Stimulated activated CD8-positive, alpha-beta memory T cell treated with anti-CD3 and anti-CD28 coated beads, Interleukin-7, amount 100 ng/mL, for 1 hour (primary cell): ENCODE results near the gene NRBF2.
"Not testable (repeated sequence)": the region's sequence is repeated elsewhere in the genome, so short reads cannot be mapped to it uniquely, and the experiment has no call there.

ENCODE experiments used
- DNase-seq, 2 donors: peaks; one replicate each; pipeline ENCODE4 v3.0.0-alpha.2; 2020; ENCODE audit warnings: low read depth in 2 of 2

Gene NRBF2

DNA sequence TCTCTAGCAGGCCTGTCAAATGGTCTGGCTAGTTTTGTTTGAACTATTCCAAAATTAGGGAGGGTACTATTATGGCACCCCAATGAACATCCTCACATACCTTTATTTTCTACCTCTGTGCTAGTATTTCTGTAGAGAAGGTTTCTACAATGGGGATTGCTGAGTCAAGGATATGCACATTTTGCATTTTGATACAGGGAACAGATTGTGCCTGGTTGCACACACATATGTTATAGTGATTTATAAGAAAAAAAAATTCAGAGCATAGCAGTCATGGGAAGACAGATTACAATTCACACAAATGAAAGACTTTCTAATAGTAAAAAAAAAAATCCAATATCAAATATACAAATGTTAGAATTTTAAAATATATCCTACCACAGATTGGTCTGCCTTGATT is 14.1 kb upstream of the NRBF2 start:
- DNase-seq, result no peak

DNA sequence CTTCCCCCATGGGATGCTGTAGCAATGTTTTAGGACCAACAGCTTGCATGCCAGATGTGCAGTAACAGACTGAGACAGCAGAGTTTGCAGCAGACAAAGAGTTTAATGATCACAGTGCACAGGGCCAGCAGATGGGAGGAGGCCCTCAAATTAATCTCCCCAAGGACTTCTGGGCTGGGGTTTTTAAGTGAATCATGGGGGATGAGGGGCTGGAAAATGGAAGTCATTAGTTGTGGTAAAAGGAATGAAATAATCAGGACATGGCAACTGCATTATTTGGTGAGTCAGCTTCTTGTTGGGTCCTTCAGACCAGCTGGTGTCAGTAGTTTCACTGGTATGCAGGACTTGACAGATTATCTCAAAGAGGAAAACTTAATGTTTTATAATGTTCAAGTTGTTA is 12.6 kb upstream of the NRBF2 start:
- no peak for DNase-seq

DNA sequence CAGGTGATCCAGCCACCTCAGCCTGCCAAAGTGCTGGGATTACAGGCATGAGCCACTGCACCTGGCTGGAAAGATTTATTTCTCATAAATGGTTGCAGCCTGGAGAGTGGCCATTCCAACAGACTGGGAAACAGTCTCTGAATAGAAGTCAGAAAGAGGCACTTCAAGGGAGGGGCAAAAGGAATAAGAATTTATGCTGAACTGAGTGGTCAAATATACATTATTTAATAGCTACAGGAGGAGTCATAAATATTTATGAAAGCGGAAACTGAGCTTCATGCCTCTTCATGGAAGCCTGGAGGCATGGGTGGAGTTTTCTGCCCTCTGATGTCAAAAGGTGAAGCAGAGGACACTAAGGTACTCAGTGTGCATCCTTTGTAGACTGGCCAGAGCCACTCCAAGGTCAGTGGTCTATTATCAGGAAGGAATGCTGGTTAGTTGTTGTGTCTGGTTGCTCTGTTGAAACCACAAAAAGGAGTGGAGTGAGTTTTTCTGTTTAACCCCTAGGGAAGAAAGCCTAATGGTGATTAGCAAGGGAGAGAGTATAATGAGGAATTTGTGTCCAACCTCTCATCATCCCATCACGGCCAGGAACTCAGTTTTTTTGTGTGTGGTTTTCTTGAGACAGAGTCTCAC is 9.3 kb upstream of the NRBF2 start:
- DNase-seq, result no peak

DNA sequence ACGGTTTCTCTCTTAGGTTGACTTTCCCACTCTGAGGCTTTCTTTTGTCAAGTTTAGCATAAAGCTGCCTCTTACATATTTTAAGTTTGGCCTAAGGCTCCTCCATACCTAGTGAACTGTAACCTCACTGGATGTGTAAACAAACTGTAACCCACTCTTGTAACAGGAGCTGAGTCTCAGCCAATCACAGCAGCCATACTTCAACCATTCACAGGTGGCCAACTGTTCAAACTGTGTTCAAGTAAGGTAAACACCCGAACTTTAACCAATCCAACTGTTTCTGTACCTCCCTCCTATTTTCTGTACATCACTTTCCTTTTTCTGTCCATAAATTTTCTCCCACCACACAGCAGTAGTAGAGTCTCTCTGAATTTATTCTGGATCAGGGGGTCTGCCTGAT is 7.7 kb upstream of the NRBF2 start:
- DNase-seq, result no peak

DNA sequence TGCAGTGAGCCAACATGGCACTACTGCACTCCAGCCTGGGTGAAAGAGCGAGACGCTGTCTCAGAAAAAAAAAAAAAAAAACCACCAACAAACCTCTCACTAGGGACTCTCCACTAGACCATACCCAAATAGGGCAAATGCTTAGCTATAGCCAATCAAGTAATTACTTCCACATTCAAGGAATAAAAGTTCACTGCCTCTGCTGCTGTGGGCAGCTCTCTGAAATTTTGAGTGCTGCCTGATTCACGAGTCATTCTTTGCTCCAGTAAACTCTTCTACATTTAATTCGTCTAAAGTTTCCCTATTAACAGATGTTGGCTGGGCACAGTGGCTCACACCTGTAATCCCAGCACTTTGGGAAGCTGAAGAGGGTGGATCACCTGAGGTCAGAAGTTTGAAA is 4.7 kb upstream of the NRBF2 start:
- DNase-seq, result no peak

DNA sequence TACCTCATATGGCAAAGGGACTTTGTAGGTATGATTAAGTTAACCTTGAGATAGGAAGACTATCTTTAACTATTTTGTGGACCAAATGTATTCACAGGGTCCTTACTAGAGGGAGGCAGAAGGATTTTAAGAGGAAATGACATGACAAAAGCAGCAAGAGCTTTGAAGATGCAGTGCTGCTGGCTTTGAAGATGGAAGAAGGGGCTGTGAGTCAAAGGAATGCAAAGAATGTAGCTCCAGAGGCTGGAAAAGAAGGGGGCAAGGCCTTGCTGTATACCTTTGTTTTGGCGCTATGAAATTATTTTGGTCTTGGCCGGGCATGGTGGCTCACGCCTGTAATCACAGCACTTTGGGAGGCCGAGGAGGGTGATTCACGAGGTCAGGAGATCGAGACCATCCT is 3.2 kb upstream of the NRBF2 start:
- no peak for DNase-seq

DNA sequence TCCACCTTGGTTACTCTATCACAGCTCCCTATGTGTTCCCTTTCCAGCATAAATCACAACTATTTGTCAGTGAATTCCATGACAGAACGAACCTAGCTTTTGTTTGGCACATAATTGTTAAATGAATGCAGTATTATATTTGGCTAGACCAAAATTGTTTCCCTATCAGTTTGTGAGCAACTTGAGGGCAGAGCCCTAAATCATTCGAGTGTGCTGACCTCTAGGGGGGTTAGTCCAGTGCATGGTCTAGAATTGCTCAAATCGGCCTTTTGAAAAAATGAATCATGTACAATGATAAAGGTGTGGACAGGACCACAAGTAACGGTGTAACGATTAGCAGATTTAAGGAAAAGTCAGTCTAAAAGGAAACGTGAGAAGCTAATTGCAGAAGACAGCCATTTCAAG is 475 bp upstream of the NRBF2 start:
- DNase-seq, result no peak

DNA sequence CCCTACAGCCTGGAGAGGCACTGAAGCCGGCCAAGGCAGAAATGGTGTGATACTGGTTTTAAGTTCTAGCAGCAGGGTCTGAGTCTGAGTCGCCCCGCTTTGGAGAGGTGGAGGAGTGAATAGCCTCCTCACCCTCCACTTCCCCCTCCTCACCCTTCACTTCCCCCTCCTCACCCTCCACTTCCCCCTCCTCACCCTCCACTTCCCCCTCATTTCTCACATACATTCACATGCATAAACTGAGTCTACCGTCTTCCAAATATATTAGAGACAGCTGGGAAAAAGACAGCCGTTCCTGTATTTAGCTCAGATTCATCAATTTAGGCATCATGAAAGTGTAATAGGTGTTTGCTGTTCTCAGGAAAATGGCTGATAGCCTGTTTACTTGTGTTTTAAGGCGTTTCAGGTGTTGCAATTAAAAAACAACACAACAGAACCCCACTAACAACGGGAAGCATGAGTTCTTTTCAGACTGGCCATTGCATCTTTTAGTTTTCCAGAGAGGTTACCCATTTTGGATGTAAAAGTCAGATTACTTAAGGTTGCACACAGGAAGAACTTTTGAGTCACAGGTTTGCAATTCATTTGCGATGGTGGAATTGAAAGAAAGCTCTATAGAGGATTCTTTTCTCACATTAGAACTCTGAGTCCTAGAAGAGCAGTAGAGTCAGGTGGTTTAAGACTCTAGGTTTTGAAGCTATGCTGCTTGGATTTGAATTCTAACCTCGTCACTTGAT is 861 bp downstream of the NRBF2 start:
- no peak for DNase-seq

DNA sequence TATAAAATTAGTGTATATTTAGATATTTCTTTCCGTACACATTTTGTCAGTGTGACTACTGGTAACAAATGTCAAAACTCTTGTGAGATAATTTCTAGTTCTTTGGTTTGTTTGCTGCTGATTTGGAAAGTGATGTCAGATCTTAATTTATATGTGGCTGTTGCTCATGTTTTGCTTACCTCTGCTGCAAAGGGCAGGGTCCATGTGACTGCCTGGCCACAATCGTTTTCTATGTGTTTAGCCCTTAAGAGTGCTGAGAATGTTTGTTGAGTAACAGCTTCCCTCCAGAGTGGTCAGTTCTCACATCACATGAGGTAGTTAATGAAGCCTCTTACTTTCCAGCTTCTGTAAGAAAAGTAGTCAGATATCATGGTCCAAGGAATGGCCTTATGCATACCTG is 4.2 kb downstream of the NRBF2 start:
- DNase-seq, result no peak

DNA sequence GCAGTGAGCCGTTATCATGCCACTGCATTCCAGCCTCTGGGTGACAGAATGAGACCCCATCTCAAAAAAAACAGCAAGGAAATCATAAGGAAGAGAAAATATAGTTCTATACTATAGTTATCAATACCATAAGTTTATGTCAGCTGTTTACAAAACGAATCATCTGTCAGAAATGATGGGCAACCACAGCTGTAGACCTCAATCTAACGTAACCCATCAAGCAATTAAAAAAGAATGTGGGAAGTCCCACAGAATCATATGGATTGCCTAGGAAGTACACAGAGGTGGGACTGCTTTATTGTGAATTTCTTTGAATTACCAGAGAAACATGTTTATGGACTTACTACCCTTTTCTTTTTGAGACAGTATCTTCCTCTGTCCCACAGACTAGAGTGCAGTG is 6.9 kb downstream of the NRBF2 start:
- no peak for DNase-seq

DNA sequence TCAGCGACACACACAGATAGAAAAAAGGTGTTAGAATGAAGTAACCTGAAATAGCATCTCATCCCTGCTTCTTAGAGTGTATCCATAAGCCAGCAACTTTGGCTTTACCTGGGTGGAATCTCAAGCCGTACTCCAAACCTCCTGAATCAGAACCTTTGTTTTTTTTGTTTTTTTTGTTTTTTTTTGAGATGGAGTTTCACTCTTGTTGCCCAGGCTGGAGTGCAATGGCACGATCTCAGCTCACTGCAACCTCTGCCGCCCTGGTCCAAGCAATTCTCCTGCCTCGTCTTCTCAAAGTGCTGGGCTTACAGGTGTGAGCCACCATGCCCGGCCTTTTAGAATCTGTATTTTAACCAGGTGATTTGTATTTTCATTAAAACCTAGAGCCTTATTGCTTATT is 9.0 kb downstream of the NRBF2 start:
- DNase-seq, result no peak

DNA sequence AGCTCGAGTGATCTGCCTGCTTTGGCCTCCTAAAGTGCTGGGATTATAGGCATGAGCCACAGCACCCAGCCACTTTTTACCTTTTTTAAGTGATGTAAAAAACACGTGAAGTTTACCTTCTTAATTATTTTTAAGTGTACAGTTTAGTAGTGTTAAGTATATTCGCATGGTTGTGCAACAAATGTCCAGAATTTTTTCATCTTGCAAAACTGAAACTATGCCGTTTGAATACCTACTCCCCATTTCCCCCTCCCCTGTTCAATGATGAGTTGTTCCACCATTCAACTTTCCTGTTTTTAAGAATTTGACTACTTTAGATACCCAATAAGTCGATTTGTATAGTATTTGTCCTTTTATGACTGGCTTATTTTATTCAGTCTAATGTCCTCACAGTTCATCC is 10.9 kb downstream of the NRBF2 start:
- no peak for DNase-seq

DNA sequence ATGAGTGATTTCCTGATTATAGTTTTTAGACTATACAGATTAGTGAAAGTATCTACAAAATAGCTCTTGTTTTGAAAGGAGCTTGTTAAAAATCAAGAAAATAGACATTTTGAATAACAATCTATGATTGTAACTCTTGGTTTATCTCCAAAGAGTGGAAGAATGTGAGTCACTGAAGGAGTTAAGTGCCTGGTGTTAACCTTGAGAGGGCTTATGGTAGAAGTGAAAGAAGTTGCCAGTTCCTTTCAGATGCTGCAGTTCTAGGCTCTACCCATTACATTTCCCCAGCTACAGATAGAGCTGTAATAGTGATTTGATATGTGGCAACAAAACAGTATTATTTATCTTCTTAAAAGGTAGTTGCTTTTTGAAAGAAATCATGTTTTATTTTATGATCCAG is 12.7 kb downstream of the NRBF2 start:
- no peak for DNase-seq

DNA sequence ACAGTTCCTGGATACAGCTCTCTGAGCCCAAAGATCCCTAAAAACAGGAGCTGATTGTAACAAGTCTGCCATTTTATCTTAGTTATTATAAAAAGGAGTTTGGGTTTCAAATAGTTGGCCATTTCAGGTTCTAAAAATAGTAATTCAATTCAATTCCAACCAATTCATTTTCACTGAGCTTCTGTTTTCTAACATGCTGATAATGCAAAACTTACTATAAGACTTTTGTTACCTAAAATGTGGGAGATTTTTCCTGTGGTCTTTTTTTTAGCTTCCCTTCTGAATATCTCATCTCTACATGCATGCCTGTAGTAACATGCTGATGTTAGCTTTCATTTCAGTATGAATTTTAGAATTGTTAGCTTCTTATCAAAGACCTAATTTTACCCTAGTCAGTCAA is 13.4 kb downstream of the NRBF2 start:
- DNase-seq, result no peak

DNA sequence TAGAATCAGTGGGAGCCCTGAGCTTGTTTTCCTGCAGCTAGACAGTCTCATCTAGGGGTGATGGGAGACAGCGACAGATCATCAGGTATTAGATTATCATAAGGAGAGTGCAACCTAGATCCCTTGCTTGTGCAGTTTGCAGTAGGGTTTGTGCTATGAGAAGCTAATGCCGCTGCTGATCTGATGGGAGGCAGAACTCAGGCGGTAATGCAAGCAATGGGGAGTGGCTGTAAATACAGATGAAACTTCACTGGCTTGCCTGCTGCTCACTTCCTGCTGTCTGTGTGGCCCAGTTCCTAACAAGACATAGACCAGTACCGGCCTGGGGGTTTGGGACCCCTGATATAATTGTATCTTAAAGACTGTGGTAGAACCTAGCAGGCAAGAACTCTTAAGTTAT is 17.6 kb downstream of the NRBF2 start:
- no peak for DNase-seq

DNA sequence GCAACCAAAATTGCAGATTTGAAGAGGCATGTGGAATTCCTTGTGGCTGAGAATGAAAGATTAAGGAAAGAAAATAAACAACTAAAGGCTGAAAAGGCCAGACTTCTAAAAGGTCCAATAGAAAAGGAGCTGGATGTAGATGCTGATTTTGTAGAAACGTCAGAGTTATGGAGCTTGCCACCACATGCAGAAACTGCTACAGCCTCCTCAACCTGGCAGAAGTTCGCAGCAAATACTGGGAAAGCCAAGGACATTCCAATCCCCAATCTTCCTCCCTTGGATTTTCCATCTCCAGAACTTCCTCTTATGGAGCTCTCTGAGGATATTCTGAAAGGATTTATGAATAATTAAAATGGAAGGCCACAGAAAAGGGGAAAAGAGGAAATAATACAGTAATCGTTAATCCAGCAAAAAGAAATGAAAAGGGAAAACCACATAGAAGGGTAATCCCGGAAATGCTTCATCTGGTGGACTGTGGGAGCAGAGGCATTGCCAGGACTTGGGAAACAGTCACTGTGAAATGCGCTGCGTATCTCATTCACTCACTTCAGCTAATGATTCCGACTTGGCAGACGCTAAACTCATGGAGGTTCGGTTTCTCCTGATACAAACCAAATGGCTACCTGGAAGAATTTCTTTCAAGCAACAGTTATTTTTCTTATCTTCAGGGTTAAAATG is 20.9 kb downstream of the NRBF2 start:
- DNase-seq, result not testable (repeated sequence)

DNA sequence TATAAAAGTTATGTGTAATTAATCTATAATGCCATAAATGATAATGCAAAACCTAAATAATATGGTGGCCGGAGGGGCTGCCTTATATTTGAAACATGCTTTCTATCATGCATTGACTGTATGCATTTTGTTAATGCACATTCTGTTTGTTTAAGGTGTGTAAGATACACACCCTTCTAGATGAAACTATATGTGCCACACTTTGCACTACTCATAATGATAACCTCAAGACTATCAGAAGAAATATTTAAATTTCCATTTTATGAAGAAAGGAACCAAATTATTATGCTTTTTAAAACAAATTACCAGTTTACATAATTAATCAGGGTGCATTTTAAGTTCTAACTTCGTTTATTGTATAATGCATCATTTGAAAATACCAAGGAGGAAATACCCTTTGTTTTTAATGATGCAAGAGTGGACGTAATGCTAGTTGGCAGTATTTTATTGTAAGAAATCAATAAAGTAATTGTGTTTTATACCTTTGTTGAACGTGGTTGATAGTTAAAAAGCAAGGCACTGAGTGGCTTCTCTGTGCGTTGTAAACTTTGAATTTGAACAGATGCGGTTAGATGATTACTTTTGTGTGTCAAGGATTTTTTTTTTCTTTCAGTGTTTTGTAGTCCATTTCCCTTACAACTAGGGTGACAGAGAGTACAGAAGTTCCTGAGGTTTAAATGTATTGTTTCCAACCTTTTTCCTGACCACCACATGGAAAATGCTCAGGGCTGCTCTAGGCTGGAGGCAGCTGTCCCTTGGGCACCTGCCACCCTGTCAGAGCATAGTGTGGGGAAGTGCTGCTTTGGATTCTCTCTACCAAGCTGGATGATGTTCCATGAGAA is 21.6 kb downstream of the NRBF2 start:
- no peak for DNase-seq

DNA sequence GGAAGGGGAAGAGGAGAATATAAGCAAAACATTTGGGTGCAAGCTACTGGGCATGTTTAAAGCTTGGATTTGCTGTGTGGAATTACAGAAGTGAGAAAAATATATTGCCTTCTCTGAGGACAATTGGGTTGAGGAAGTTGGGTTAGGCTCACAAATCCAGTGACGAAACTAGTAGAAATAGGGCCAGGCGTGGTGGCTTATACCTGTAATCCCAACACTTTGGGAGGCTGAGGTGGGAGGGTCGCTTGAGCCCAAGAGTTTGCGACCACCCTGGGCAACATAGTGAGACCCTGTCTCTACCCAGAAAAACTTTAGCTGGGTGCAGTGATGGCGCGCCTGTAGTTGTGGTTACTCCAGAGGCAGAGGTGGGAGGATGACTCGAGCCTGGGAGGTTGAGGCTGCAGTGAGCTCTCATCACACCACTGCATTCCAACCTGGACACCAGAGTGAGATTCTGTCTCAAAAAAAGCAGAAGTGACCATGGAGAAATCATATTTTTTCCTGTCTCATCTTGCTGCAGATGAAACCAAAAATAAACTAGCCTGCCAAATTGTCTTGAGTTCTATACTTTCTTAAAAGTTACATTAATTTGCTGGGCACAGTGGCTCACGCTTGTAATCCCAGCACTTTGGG is 22.4 kb downstream of the NRBF2 start:
- no peak for DNase-seq

DNA sequence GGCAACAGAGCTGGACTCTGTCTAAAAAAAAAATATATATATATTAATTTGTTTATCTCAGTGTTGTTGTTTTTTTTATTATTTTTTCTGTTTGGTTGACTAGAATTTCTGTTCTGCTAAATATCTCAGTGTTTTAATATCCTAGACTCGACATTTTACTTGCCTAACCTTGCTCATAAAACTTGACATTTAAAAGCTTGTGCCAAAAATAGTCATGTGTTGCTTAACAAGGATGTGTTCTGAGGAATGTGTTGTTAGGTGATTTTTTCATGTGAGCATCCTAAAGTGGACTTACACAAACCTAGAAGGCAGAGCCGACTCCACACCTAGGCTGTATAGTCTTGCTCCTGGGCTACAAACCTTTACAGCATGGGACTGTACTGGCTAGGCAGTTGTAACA is 23.1 kb downstream of the NRBF2 start:
- DNase-seq, result no peak

DNA sequence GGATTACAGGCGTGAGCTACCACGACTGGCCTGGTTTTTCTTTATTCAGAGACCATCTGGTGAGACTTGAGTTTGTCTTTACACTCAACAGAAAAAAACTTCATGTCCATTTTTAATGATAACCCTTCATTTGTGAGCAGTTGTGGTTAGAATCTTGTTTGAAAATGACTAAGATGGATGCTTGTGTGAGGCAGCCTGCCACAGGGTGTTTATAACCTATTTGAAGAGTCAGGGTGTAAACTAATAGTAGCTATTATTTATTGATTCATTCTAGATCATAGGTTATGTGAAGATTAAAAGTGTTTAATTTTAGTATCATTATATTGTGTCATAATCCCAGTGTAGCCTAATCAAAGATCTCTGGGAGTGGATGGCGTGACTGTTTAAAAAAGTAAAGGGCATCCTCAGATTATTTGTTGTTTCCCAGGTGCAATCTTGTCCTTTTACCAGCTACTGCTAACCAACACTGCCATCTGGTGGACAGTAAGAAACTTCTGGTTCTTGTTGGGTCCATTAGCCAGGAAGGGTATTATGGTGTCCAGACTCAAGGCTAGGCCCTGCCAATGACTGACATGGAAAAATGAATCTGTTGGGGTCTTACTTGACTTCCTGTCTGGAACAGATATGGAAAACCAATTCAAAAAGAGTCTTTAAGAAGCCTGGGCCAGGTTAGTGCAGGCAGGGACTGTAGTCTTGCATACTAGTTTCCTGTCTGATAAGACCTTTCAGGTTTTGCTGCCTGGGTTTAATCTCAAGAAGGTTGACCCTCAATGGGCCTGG is 24.9 kb downstream of the NRBF2 start:
- DNase-seq, result no peak

DNA sequence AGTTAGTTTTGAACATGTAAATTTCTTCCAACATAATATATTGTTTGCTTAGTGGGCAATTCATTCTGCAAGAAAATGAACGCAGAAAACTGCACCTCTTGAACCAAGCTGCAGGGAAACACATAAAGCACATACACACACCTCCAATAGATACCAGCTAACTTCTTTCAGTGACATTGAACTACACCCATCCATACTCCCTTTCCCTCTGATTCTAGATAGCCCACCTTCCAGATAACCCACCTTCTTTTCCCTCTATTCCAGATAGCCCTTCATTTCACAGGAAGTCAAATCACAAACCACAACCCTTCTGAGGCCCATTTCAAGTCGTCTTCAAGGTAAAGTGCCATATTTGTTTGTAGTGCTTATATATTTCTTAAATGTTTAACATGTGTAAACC is 28.5 kb downstream of the NRBF2 start:
- no peak for DNase-seq
